GM21367 (cell line): ENCODE measurements around the gene GKN1.

Experiments used
- ATAC-seq: cut with Tn5 transposase; IDR thresholded peaks from one replicate; pipeline ENCODE4 v1.9.1; 2021; ENCODE audit not compliant: unreplicated experiment

Gene GKN1

GRCh38 chr2:68959001-68959400 lies 15.4 kb upstream of the GKN1 start:
- no peak for ATAC-seq

GRCh38 chr2:68961380-68961779 lies 13.1 kb upstream of the GKN1 start:
- no peak for ATAC-seq

- ATAC-seq: no peak
Measured at GRCh38 chr2:68964282-68964681, 10.2 kb upstream of the GKN1 start.

GRCh38 chr2:68968221-68968620 lies 6.2 kb upstream of the GKN1 start:
- no peak for ATAC-seq

GRCh38 chr2:68969736-68970490 lies 4.5 kb upstream of the GKN1 start:
- no peak for ATAC-seq

GRCh38 chr2:68970566-68971265 lies 3.7 kb upstream of the GKN1 start:
- ATAC-seq: no peak

- ATAC-seq: no peak
Measured at GRCh38 chr2:68971591-68972231, 2.7 kb upstream of the GKN1 start.

GRCh38 chr2:68974946-68975665 lies 670 bp downstream of the GKN1 start:
- no peak for ATAC-seq

- no peak for ATAC-seq
Measured at GRCh38 chr2:68975844-68976243, 1.4 kb downstream of the GKN1 start.

GRCh38 chr2:68977453-68977852 lies 3.0 kb downstream of the GKN1 start:
- no peak for ATAC-seq

- no peak for ATAC-seq
Measured at GRCh38 chr2:68978098-68978497, 3.7 kb downstream of the GKN1 start.

GRCh38 chr2:68980956-68981355 lies 6.5 kb downstream of the GKN1 start:
- no peak for ATAC-seq

GRCh38 chr2:68987021-68987503 lies 12.6 kb downstream of the GKN1 start:
- ATAC-seq: no peak

- no peak for ATAC-seq
Measured at GRCh38 chr2:68989035-68989434, 14.6 kb downstream of the GKN1 start.

- ATAC-seq: no peak
Measured at GRCh38 chr2:68992341-68992740, 17.9 kb downstream of the GKN1 start.

- ATAC-seq: no peak
Measured at GRCh38 chr2:68992933-68993332, 18.5 kb downstream of the GKN1 start.

- ATAC-seq: no peak
Measured at GRCh38 chr2:68993660-68994059, 19.2 kb downstream of the GKN1 start.

GRCh38 chr2:68994864-68995263 lies 20.4 kb downstream of the GKN1 start:
- no peak for ATAC-seq

- no peak for ATAC-seq
Measured at GRCh38 chr2:68995916-68996315, 21.5 kb downstream of the GKN1 start.

GRCh38 chr2:68997401-68997800 lies 23.0 kb downstream of the GKN1 start:
- ATAC-seq: no peak

- no peak for ATAC-seq
Measured at GRCh38 chr2:69001879-69002278, 27.4 kb downstream of the GKN1 start.
